Dendritic cell treated with granulocyte-macrophage colony-stimulating factor and Interleukin-4, amounts not matched to agents 40 ng/mL and 50 ng/mL, for 4 days (primary cell): ENCODE data around the gene NXPH2.
A peak's percentile ranks its signal among the peaks of the same experiment; 100 is the strongest.

Source experiments
- H3K27ac Mint-ChIP-seq: one replicate; pipeline ENCODE4 v1.8.0; 2022; ENCODE audit warnings: mild to moderate bottlenecking, mixed read lengths
- H3K27me3 Mint-ChIP-seq: one replicate; pipeline ENCODE4 v1.8.0; 2022; ENCODE audit warnings: mild to moderate bottlenecking, mixed read lengths
- H3K36me3 Mint-ChIP-seq: one replicate; pipeline ENCODE4 v1.8.0; 2022; ENCODE audit warnings: low read depth, mixed read lengths
- H3K4me1 Mint-ChIP-seq: one replicate; pipeline ENCODE4 v1.8.0; 2022; ENCODE audit warnings: low read depth, mixed read lengths
- H3K4me3 Mint-ChIP-seq: one replicate; pipeline ENCODE4 v1.8.0; 2022; ENCODE audit warnings: mild to moderate bottlenecking, moderate library complexity, mixed read lengths
- H3K9me3 Mint-ChIP-seq: one replicate; pipeline ENCODE4 v1.8.0; 2022; ENCODE audit warnings: mixed read lengths
- intact Hi-C: fragments of 100-400 bp; cut with micrococcal nuclease; formaldehyde crosslinking; loops from one replicate; pipeline ENCODE4 v1.15.0; 2022

NXPH2 gene

DNA sequence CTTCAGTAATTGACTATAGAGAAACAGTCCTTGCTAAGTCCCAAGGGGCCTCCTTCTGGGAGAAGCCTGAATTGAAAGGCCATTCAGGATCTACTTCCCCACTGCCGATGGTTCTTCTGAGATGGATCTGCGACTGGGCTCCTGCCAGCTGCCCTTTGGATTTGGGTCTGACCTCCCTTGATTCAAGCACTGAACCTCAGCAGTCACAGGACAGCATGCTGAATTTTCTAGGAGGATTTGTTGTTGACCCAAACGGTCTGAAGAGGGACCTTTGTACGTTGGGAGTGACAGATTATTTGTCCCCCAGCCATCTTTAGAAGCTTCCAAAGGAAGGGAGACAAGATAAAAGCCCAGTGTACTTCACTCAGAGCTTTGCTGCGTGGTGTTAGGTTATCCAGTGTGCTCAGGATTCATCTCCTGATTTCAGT, 67.1 kb downstream of the NXPH2 start:
- Mint-ChIP-seq H3K4me1 (peaks cover 31% of the 10 kb centered on the region), H3K36me3 (no peaks in the 10 kb centered on the region), H3K27ac (peak overlapping the region; percentile 17), H3K27me3 (no peaks in the 10 kb centered on the region), H3K4me3 (no peak overlapping the region), H3K9me3 (no peaks in the 10 kb centered on the region)
- intact Hi-C loops = loop anchor here (10.0 kb wide), 1 partner anchor 208 kb away; the partner anchor contains the start of gene SPOPL

DNA sequence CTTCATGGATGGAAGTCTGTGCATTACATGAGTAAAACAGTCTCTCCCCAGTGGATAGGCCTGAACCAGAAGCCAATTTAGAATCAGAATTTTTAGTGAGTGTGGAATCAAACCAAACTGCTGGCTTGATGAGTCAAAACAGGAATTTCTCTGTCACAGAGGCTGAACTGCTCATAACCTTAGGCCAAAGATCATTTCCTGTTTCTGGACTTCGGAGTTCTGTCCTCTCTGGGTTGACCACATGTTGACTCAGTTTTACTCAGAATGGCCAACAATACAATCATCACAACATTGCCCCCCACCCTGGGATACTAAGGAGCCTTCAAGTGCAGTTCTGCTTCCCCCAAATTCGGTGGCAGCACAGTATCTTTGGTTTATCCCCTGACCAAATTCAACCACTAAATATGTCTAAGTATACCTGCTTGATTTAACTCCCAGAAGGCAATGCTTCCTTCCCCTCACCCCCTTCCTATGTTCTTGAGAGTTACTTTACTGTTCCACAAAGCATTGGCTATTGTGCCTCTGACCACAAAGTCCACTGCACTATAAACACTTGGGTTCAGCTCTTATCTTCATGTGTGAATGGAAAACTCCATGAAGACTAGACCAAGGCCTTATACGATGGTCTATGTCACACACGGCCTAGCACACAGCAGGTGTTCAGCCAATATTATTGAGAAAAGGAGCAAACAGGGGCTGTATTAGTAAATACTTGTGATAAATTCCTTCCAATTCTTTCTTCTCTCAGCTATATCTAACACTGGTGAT, 67.8 kb downstream of the NXPH2 start:
- peaks cover 30% of the 10 kb centered on the region for H3K4me1 Mint-ChIP-seq
- no peaks in the 10 kb centered on the region for H3K36me3 Mint-ChIP-seq
- peak overlapping the region; percentile 17 for H3K27ac Mint-ChIP-seq
- H3K27me3 Mint-ChIP-seq = no peaks in the 10 kb centered on the region
- H3K4me3 Mint-ChIP-seq = no peak overlapping the region
- no peaks in the 10 kb centered on the region for H3K9me3 Mint-ChIP-seq
- intact Hi-C loops = loop anchor here (10.0 kb wide), 1 partner anchor 208 kb away; the partner anchor contains the start of gene SPOPL

DNA sequence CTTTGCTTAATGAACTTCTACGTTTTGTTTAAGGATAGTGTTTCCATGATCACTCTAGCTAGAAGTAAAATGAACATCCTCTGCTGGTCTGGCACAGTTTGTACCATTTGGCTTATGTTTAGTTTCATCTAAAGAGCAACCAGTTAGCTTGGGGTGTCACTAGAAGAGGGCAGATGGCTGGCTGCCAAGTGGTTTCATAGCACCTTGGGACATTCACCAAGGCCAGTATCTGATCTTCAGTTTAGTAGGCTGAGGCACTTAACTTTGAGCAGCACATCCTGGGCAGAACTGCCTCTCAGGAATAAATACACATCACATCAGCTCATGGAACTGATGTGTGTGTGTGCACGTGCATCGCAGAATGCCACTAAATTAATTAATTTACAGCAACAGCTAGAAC, 68.4 kb downstream of the NXPH2 start:
- H3K27me3 Mint-ChIP-seq = no peaks in the 10 kb centered on the region
- no peak overlapping the region for H3K4me3 Mint-ChIP-seq
- H3K9me3 Mint-ChIP-seq = no peaks in the 10 kb centered on the region
- H3K27ac Mint-ChIP-seq = peak overlapping the region; percentile 53
- intact Hi-C loops = loop anchor here (10.0 kb wide), 1 partner anchor 207 kb away; the partner anchor contains the start of gene SPOPL
- H3K4me1 Mint-ChIP-seq = peaks cover 31% of the 10 kb centered on the region
- H3K36me3 Mint-ChIP-seq = no peaks in the 10 kb centered on the region

DNA sequence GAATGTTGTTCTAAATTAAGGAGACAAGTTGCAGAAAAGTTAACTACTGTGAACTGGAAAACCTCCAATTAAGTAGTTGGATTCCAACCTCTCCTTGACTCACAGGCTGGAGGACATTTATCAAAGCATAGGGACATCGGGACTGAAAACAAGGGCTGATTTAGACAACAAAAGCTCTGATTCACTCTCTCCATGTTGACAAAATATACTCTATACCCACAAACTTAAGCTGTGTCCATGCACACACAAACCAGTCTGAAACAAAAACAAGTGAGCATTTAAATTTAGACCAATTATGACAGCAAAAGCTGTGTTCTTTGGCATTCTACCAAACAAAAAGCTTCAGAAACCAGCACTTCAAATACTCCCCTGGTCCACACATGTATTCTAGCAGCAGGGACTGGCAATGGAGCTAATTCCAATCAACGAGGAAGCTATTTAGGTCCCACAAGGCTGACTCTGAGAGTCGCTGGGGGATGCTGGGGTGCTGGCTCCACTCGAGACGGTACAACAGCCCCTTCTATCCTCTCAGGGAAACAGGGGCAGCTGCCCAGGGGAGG, 71.4 kb downstream of the NXPH2 start:
- Mint-ChIP-seq H3K4me3 (no peak overlapping the region), H3K9me3 (no peaks in the 10 kb centered on the region), H3K27me3 (no peaks in the 10 kb centered on the region), H3K36me3 (no peaks in the 10 kb centered on the region), H3K4me1 (peaks cover 31% of the 10 kb centered on the region), H3K27ac (no peak overlapping the region)
- intact Hi-C loops = no loop called here

DNA sequence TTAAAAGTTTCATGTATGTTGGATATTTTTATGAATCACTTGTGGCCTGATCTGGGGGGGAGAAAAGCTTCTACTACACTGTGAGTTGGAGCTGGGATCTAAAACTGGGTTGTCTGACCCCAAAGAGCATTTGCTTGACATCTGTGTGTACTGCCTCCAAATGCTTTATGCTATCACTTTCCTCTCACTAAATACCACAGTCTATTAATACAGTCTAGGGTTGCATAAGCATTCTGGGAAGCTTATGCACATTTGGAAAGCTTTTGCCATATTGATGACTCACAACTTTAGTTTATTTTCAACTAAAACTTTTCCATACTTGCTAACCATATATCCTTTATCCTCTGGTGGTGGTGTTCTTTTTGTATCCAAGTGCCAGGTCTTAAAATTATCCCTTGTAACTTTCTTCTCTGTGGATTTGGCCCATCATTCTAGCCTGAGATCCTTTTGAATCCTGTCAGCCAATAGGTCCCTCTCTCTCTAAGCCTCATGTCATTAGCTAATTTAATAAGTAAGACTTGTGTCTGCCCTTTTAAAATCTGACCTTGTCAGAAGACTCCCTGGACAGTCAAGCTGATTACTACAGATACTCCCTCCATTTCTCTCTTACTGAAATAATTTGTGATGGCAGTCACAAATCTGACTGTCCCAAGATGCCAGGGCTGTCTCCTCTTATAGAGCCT, 72.7 kb downstream of the NXPH2 start:
- no peaks in the 10 kb centered on the region for H3K36me3 Mint-ChIP-seq
- H3K27ac Mint-ChIP-seq = no peak overlapping the region
- intact Hi-C loops = no loop called here
- H3K4me1 Mint-ChIP-seq = peaks cover 28% of the 10 kb centered on the region
- no peaks in the 10 kb centered on the region for H3K9me3 Mint-ChIP-seq
- no peak overlapping the region for H3K4me3 Mint-ChIP-seq
- no peaks in the 10 kb centered on the region for H3K27me3 Mint-ChIP-seq

DNA sequence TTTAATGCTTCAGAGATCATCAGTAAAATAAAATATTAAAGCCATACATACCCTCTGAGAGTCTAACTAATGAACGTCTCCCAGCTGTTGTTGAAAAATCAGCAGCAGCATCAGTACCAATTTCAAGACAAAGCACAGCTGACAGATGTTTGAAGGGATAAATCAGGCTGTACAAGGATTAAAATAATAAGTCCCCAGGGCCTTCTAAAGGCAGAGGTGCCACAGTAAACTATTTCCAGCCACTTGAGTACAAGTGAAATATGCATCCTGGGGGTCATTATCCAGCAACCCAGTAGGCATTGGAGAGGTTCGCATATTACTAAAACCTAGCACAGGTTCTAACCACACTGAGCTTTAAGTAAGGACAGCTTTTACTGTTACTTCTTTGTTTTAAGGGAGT, 76.9 kb downstream of the NXPH2 start:
- Mint-ChIP-seq H3K9me3 (no peaks in the 10 kb centered on the region), H3K4me1 (peaks cover 6% of the 10 kb centered on the region), H3K27me3 (no peaks in the 10 kb centered on the region), H3K27ac (no peak overlapping the region), H3K4me3 (no peak overlapping the region), H3K36me3 (no peaks in the 10 kb centered on the region)
- intact Hi-C loops = no loop called here

DNA sequence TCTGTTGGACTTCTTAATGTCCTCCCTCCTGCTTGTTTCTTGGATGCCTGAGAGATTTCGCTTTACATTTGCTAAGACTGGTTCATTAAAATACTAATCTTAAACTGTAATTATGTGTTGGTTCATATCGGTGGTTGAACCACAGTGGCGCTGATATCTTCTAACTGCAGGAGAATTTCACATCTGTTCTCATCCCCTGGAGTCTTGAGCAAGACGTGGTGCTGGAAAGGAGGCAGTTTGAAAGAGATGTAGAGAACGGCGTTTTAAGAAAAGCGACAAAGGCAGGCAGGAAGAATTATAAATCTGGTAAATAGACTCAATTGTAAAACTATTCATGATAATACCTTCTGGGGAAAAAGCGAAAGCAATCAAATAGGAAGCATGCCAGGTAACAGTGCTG, 79.5 kb downstream of the NXPH2 start:
- H3K4me1 Mint-ChIP-seq = no peaks in the 10 kb centered on the region
- intact Hi-C loops = no loop called here
- H3K9me3 Mint-ChIP-seq = no peaks in the 10 kb centered on the region

DNA sequence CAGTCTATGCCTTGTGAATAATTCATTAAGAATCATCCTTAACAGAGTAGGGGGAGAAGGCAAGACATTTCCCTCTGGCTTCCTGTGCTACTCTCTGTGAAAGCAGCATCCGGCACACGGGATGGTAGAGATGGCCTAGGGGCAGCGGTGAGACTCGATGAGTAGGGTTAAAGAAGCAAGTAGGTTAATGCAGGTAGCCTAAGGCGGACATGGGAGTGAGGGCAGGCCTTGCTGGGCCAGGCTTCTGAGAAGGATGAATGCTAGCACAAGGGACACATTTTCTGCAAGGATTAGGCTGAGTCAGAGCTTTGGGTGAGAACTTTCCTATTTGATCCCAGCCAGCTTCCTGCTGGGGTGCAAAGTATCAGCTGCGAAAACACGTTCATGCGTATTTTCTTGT, 80.8 kb downstream of the NXPH2 start:
- intact Hi-C loops = no loop called here
- no peaks in the 10 kb centered on the region for H3K27me3 Mint-ChIP-seq
- no peaks in the 10 kb centered on the region for H3K36me3 Mint-ChIP-seq
- no peaks in the 10 kb centered on the region for H3K4me1 Mint-ChIP-seq
- H3K4me3 Mint-ChIP-seq = no peak overlapping the region
- H3K9me3 Mint-ChIP-seq = no peaks in the 10 kb centered on the region
- no peak overlapping the region for H3K27ac Mint-ChIP-seq

More for the DNA sequence above, 79.5 kb downstream of the NXPH2 start:
- H3K4me3 Mint-ChIP-seq = no peak overlapping the region
- H3K27me3 Mint-ChIP-seq = no peaks in the 10 kb centered on the region
- no peaks in the 10 kb centered on the region for H3K36me3 Mint-ChIP-seq
- H3K27ac Mint-ChIP-seq = no peak overlapping the region

DNA sequence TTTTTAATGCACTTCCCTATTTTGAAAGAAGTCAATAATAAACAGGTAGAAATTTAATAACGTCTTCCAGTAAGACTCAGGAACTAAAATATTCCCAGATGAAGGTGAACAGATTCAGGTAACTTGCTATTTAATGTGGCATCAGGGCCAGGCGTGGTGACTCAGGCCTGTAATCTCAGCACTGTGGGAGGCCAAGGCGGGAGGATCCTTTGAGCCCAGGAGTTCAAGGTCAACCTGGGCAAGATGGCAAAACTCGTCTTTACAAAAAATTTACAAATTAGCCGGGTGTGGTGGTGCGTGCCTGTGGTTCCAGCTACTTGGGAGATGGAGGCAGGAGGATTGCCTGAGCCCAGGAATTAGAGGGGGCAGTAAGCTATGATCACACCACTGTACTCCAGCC, 81.8 kb downstream of the NXPH2 start:
- H3K27ac Mint-ChIP-seq = no peak overlapping the region
- no peaks in the 10 kb centered on the region for H3K36me3 Mint-ChIP-seq
- intact Hi-C loops = no loop called here
- H3K27me3 Mint-ChIP-seq = no peaks in the 10 kb centered on the region
- no peaks in the 10 kb centered on the region for H3K9me3 Mint-ChIP-seq
- H3K4me3 Mint-ChIP-seq = no peak overlapping the region
- H3K4me1 Mint-ChIP-seq = no peaks in the 10 kb centered on the region

DNA sequence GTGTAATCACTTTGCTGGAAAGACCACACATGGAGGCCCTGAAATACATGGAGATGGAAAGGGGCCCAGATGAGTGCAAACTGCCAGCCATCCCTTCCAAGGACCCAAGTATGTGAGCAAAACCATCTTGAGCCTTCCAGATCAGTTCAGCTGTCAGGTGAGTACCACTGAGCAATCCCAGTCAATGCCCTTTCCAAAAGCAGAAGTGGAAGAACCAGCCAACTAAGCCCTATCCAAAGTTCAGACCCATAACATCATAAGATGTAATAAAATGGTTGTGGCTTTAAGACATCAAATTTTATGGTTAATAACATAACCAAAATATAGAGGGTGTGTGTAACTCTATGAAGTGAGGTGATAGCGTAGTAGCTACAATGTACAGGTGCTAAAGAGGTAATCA, 88.5 kb downstream of the NXPH2 start:
- Mint-ChIP-seq H3K4me3 (no peak overlapping the region), H3K27me3 (no peaks in the 10 kb centered on the region), H3K36me3 (peaks cover 5% of the 10 kb centered on the region), H3K27ac (no peak overlapping the region), H3K4me1 (peaks cover 23% of the 10 kb centered on the region), H3K9me3 (peaks cover 22% of the 10 kb centered on the region)
- intact Hi-C loops = no loop called here

DNA sequence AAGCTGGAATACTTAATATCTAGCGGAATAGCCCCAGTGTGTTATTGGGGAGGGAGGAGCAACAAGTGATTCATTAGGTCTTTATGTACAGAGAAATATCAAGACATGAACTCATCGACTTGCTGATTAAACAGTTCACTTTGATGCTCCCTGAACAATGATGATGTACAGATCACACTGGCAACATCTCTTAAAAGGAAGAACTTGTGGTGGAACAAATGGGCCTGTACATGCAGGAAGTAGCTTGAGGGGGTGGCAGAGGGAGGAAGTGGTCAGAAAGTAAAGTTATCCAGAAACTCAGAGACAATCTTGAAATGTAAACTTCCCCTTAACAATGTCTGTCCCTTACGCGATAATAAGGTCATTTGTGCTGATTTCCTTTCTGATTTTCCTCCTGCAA, 90.5 kb downstream of the NXPH2 start:
- Mint-ChIP-seq H3K4me1 (peaks cover 23% of the 10 kb centered on the region), H3K9me3 (peaks cover 22% of the 10 kb centered on the region), H3K27ac (peak overlapping the region; percentile 75), H3K4me3 (no peak overlapping the region), H3K27me3 (no peaks in the 10 kb centered on the region), H3K36me3 (peaks cover 5% of the 10 kb centered on the region)
- intact Hi-C loops = no loop called here

DNA sequence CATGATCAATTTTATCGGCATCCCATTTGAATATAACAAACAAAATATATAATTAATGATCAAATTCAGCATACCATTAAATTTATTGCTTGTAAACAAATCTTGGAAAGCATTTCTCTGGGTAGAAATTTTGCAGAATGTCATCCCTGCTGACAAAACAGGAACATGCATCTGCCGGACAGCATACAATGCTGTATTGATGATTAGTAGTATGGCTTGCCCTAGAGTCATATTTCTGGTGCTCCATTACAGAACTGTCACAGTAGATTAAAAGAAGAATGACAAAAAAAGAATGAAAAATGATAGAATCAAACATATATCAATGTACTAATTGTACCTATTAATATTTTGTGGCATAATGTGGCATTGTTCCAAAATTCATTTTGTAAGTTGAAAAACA, 98.0 kb downstream of the NXPH2 start:
- no peaks in the 10 kb centered on the region for H3K4me1 Mint-ChIP-seq
- H3K27ac Mint-ChIP-seq = no peak overlapping the region
- H3K4me3 Mint-ChIP-seq = no peak overlapping the region
- no peaks in the 10 kb centered on the region for H3K9me3 Mint-ChIP-seq
- no peaks in the 10 kb centered on the region for H3K27me3 Mint-ChIP-seq
- no peaks in the 10 kb centered on the region for H3K36me3 Mint-ChIP-seq
- intact Hi-C loops = no loop called here

DNA sequence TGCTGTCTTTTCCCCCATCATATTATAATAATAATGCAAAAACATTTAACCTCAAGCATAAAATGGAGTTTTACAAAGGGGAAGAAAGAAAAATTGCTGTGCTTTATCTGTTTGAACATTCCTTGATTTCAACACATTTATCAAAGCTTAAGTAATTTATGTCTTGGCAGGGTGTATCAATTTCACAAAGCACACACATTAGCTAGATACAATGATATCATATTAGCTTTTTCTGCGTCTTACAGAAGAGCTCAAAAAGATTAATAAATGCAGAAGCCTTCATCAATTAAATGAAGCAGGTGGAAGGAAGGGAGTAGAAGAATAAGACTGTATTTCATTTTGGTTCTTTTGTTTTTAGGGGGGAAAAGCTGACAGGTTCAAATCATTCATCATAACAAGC, 103.0 kb downstream of the NXPH2 start:
- H3K9me3 Mint-ChIP-seq = no peaks in the 10 kb centered on the region
- no peaks in the 10 kb centered on the region for H3K4me1 Mint-ChIP-seq
- no peak overlapping the region for H3K27ac Mint-ChIP-seq
- peaks cover 2% of the 10 kb centered on the region for H3K27me3 Mint-ChIP-seq
- no peak overlapping the region for H3K4me3 Mint-ChIP-seq
- H3K36me3 Mint-ChIP-seq = no peaks in the 10 kb centered on the region
- intact Hi-C loops = no loop called here

DNA sequence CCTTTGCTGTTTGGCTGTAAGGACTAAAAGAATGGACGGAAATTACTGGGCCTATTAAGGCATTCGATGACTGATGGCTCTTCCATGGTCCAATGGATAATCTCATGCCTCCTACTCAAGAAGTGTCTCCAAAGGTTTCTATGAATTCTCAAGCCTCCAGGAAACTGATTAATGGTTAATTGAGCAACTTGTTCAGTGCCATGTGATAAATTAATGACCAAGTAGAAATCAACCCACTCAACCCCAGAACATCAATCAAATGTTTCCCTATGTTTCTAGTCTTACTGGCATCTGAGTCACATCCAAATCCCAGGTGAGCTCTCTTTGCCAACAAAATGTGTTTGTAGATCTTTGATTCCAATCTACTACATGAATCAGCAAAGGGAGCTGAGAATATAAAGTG, 103.6 kb downstream of the NXPH2 start:
- Mint-ChIP-seq H3K9me3 (no peaks in the 10 kb centered on the region), H3K4me3 (no peak overlapping the region), H3K36me3 (no peaks in the 10 kb centered on the region), H3K27me3 (peaks cover 2% of the 10 kb centered on the region), H3K27ac (no peak overlapping the region), H3K4me1 (no peaks in the 10 kb centered on the region)
- intact Hi-C loops = no loop called here
